ENCODE measurements around the gene ALX3. TPM values are rescaled to one million over a fixed set of nuclear protein-coding genes. Genes with fewer than 3 reads are reported as not detected.

ALX3 gene
- total and polyA plus RNA-seq, 2 of the 4 experiments (the other 2 are of a cell fraction): not detected

- TF ChIP-seq RAD21 (IDR thresholded peaks at IDR 0.05; ENCODE audit: low read length): no peak
- no peak for TF ChIP-seq MAZ (IDR thresholded peaks at IDR 0.05; ENCODE audit: borderline replicate concordance, low read depth, low read length)
- TF ChIP-seq CEBPB (IDR thresholded peaks at IDR 0.05; ENCODE audit: low read depth, low read length): no peak
Observed at GRCh38 chr1:110063781-110064180, 6.7 kb downstream of the ALX3 start (continued).

GRCh38 chr1:110062612-110063011 is 7.9 kb downstream of the ALX3 start:
- Histone ChIP-seq H3K79me1 (ENCODE audit: low read depth in 1 of 2, low read length in 2 of 2) (peaks cover 0 to 6% of the 10 kb centered on the region in 2 experiments; a peak in 1 of 4 replicates), H3K23ac (ENCODE audit: low read depth, low read length) (no peak overlapping the region), H4K20me1 (ENCODE audit: insufficient read depth, low read length) (peaks cover 13% of the 10 kb centered on the region; the same call in 1 of the 2 replicates), H3K27me3 (ENCODE audit: control insufficient read depth, insufficient read depth, low read length) (peaks cover 18% of the 10 kb centered on the region), H3K9me3 (ENCODE audit: control insufficient read depth, insufficient read depth, low read length) (peaks cover 3% of the 10 kb centered on the region; the same call in 1 of the 2 replicates), H3K4me3 (ENCODE audit: insufficient read depth, low read depth, low read length) (no peak overlapping the region), H3K14ac (replicated peaks; ENCODE audit: low read depth, low read length) (no peak overlapping the region), H4K91ac (ENCODE audit: insufficient read depth, low read depth, low read length) (no peak overlapping the region), H3K4me2 (ENCODE audit: low read depth, low read length) (no peak overlapping the region), H3K27ac (ENCODE audit: insufficient read depth, low read length) (no peak overlapping the region), H3K4me1 (ENCODE audit: control insufficient read depth, insufficient read depth, low read length) (peaks cover 4% of the 10 kb centered on the region), H2BK15ac (ENCODE audit: low read depth, low read length) (no peak overlapping the region), H3K56ac (ENCODE audit: extremely low read depth, insufficient read depth, low read length) (no peak overlapping the region), H3K4ac (ENCODE audit: low read depth, low read length) (no peak overlapping the region), H4K5ac (ENCODE audit: low read depth, low read length) (no peak overlapping the region), H2BK120ac (ENCODE audit: low read depth, low read length) (no peak overlapping the region), H3K36me3 (ENCODE audit: control insufficient read depth, insufficient read depth, low read length) (peaks cover 9% of the 10 kb centered on the region; the same call in 1 of the 2 replicates), H3K18ac (ENCODE audit: low read depth, low read length) (no peak overlapping the region), H2AK5ac (ENCODE audit: low read depth, low read length) (no peak overlapping the region), H4K8ac (ENCODE audit: low read depth in 2 of 2, low read length in 2 of 2) (no peak overlapping the region), H2AK9ac (replicated peaks; ENCODE audit: low read depth, low read length, poor library complexity) (peak overlapping the region; percentile 32), H2AFZ (replicated peaks; ENCODE audit: low read length, poor library complexity) (peak overlapping the region; percentile 37), H3K9ac (ENCODE audit: low read depth, low read length) (no peak overlapping the region), H2BK20ac (ENCODE audit: low read depth, low read length) (no peak overlapping the region), H2BK5ac (ENCODE audit: low read depth, low read length, poor library complexity, severe bottlenecking) (no peak overlapping the region), H3K9me1 (ENCODE audit: insufficient read depth, low read length) (0 out of 2 replicates have a peak, but pooled peaks cover 5% of the 10 kb centered on the region)
- POLR2A ChIA-PET (ENCODE audit: unreplicated experiment): no interaction called here
- intact Hi-C loops (cut with micrococcal nuclease): no loop called here
- no peak for DNase-seq
- WGBS, 2 experiments (ENCODE audit: extremely low coverage in 2 of 2, insufficient read length in 1 of 2): no CpG with 5 or more reads among the region's 2 CpGs
- CTCF ChIA-PET: no interaction called here
- no peak for TF ChIP-seq MAZ (IDR thresholded peaks at IDR 0.05; ENCODE audit: borderline replicate concordance, low read depth, low read length)
- in situ Hi-C loops (cut with MboI; ENCODE audit: low sequenced_read_pairs): no loop called here
- BruUV-seq (replicated peaks): no TSS peak
- dilution Hi-C loops (cut with HindIII; ENCODE audit: low sequenced_read_pairs, unreplicated experiment): no loop called here
- no peak for ATAC-seq (ENCODE audit: low read depth)
